Vagina (tissue), 2 donors: ENCODE results near the gene AKAP6. TPM values are rescaled to one million over a fixed set of nuclear protein-coding genes. Genes with fewer than 3 reads are reported as not detected.
A peak's percentile ranks its signal among the peaks of the same experiment; 100 is the strongest.

ENCODE experiments used
- DNase-seq, 2 donors: peaks; one replicate each; pipeline ENCODE4 v3.0.0-alpha.2; 2017; ENCODE audit errors: extremely low spot score in 2 of 2
- H3K27ac ChIP-seq: fragments of 200-600 bp; sonication (generic); one replicate; pipeline ENCODE4 v1.5.1; 2019
- H3K27me3 ChIP-seq: fragments of 200-600 bp; sonication (generic); one replicate; pipeline ENCODE4 v1.5.1; 2019
- H3K36me3 ChIP-seq, 2 donors: fragments of 200-600 bp; sonication (generic); one replicate each; pipeline ENCODE4 v1.5.1; 2017 to 2019
- H3K4me1 ChIP-seq: fragments of 200-600 bp; sonication (generic); one replicate; pipeline ENCODE4 v1.5.1; 2019
- H3K4me3 ChIP-seq, 2 donors: fragments of 200-600 bp; sonication (generic); 1 replicate in 1 of 2; 2 replicates in 1 of 2; pipeline ENCODE4 v1.5.1; 2016 to 2019
- H3K9me3 ChIP-seq: fragments of 200-600 bp; sonication (generic); one replicate; pipeline ENCODE4 v1.5.1; 2019
- CTCF ChIP-seq, 3 experiments: fragments of 450-650 bp in 2 of 3; fragments of 200-600 bp in 1 of 3; sonication (generic) in 1 of 3; IDR thresholded peaks; one replicate each; pipeline ENCODE4 v1.5.1; 2017 to 2019; ENCODE audit warnings: antibody characterized with exemption in 3 of 3, mild to moderate bottlenecking in 2 of 3, moderate library complexity in 2 of 3
- POLR2A ChIP-seq, 2 donors: fragments of 450-650 bp; IDR thresholded peaks; one replicate each; pipeline ENCODE4 v1.6.1; 2017; ENCODE audit warnings: antibody characterized with exemption in 2 of 2, mild to moderate bottlenecking in 2 of 2, moderate library complexity in 2 of 2
- POLR2AphosphoS5 ChIP-seq, 2 donors: sonication (generic); formaldehyde crosslinking; IDR thresholded peaks; one replicate each; pipeline ENCODE4 v1.9.0; 2017; ENCODE audit warnings: antibody characterized with exemption in 2 of 2, mild to moderate bottlenecking in 2 of 2, low read depth in 1 of 2; ENCODE audit not compliant: insufficient read depth in 1 of 2
- intact Hi-C: fragments of 100-400 bp; cut with DNase I; formaldehyde crosslinking; loops from one replicate; pipeline ENCODE4 v1.15.1; 2023
- total RNA-seq: library from RNA; depleted of rRNA; stranded (reverse); fragments of >200 nt; gene quantifications from one replicate; pipeline ENCODE4 v1.2.3, GENCODE V29; 2016

Gene AKAP6
- total RNA-seq, 1 donor from 2014 or later, result 3.9 TPM

DNA sequence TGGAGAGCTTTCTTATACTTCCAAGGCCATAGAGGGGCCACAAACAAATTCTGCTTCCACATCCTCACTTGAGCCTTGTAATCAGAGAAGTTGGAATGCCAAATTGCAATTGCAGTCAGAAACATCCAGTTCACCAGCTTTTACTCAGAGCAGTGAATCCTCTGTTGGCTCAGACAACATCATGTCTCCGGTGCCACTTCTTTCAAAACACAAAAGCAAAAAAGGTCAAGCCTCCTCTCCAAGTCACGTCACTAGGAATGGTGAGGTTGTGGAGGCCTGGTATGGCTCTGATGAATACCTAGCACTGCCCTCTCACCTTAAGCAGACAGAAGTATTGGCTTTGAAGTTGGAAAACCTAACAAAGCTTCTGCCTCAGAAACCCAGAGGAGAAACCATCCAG, 217.1 kb downstream of the AKAP6 start:
- no peak for TF ChIP-seq POLR2AphosphoS5 (IDR thresholded peaks at IDR 0.05; ENCODE audit: insufficient read depth in 1 of 2, low read depth in 1 of 2)
- no peak for TF ChIP-seq CTCF (IDR thresholded peaks at IDR 0.05)
- no peak for TF ChIP-seq POLR2A (IDR thresholded peaks at IDR 0.05)
- H3K36me3 ChIP-seq, result no peaks in the 10 kb centered on the region
- no peak overlapping the region for H3K27ac ChIP-seq
- H3K9me3 ChIP-seq, result no peaks in the 10 kb centered on the region
- H3K4me1 ChIP-seq, result no peaks in the 10 kb centered on the region
- DNase-seq, result no peak
- intact Hi-C loops, result no loop called here
- H3K27me3 ChIP-seq, result no peaks in the 10 kb centered on the region
- H3K4me3 ChIP-seq, result no peak overlapping the region

GRCh38 chr14:32552766-32553165, 223.7 kb downstream of the AKAP6 start:
- no peak overlapping the region for H3K27ac ChIP-seq
- no peaks in the 10 kb centered on the region for H3K27me3 ChIP-seq
- TF ChIP-seq CTCF (IDR thresholded peaks at IDR 0.05), result no peak
- no peak for TF ChIP-seq POLR2AphosphoS5 (IDR thresholded peaks at IDR 0.05; ENCODE audit: insufficient read depth in 1 of 2, low read depth in 1 of 2)
- TF ChIP-seq POLR2A (IDR thresholded peaks at IDR 0.05), result no peak
- no peak for DNase-seq
- H3K9me3 ChIP-seq, result no peaks in the 10 kb centered on the region
- no peak overlapping the region for H3K4me3 ChIP-seq
- no peaks in the 10 kb centered on the region for H3K4me1 ChIP-seq
- intact Hi-C loops, result no loop called here
- H3K36me3 ChIP-seq, result no peaks in the 10 kb centered on the region

- H3K4me1 ChIP-seq, result peaks cover under 1% of the 10 kb centered on the region
- H3K27ac ChIP-seq, result no peak overlapping the region
- intact Hi-C loops, result no loop called here
- H3K4me3 ChIP-seq, result no peak overlapping the region
- H3K27me3 ChIP-seq, result no peaks in the 10 kb centered on the region
- TF ChIP-seq POLR2A (IDR thresholded peaks at IDR 0.05), result no peak
- no peak for TF ChIP-seq POLR2AphosphoS5 (IDR thresholded peaks at IDR 0.05; ENCODE audit: insufficient read depth in 1 of 2, low read depth in 1 of 2)
- no peaks in the 10 kb centered on the region for H3K36me3 ChIP-seq
- no peaks in the 10 kb centered on the region for H3K9me3 ChIP-seq
- no peak for DNase-seq
Measured at GRCh38 chr14:32559048-32559447, 229.9 kb downstream of the AKAP6 start.

DNA sequence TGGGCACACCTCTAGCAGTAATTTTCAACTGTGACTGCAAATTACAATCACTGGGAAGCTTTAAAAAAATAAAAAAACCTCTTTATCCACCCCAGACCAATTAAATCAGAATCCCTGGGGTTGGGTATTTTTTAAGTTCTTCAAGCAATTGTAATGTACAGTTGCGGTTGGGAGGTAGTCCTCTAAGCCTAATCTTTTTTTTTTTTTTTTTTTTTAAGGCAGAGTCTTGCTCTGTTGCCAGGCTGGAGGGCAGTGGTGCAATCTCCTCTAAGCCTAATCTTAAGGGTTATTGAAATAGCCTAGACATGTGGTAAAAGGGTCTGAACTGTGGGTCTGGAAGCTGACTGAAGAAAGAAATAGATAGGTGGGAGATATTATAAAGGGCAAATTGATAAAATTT, 230.5 kb downstream of the AKAP6 start:
- intact Hi-C loops, result no loop called here
- no peak overlapping the region for H3K27ac ChIP-seq
- no peak for DNase-seq
- peaks cover 6% of the 10 kb centered on the region for H3K4me1 ChIP-seq
- no peaks in the 10 kb centered on the region for H3K9me3 ChIP-seq
- no peak for TF ChIP-seq POLR2AphosphoS5 (IDR thresholded peaks at IDR 0.05; ENCODE audit: insufficient read depth in 1 of 2, low read depth in 1 of 2)
- no peaks in the 10 kb centered on the region for H3K27me3 ChIP-seq
- no peak overlapping the region for H3K4me3 ChIP-seq
- no peaks in the 10 kb centered on the region for H3K36me3 ChIP-seq

- intact Hi-C loops, result no loop called here
- Histone ChIP-seq H3K9me3 (no peaks in the 10 kb centered on the region), H3K27ac (no peak overlapping the region), H3K4me3 (no peak overlapping the region), H3K4me1 (peaks cover 7% of the 10 kb centered on the region), H3K36me3 (no peaks in the 10 kb centered on the region), H3K27me3 (no peaks in the 10 kb centered on the region)
- DNase-seq, result no peak
- peak in 1 of 3 experiments; percentile 66 for TF ChIP-seq CTCF (IDR thresholded peaks at IDR 0.05)
- TF ChIP-seq POLR2AphosphoS5 (IDR thresholded peaks at IDR 0.05; ENCODE audit: insufficient read depth in 1 of 2, low read depth in 1 of 2), result peak in 1 of 2 donors; percentile 28
- TF ChIP-seq POLR2A (IDR thresholded peaks at IDR 0.05), result no peak
Measured at GRCh38 chr14:32560209-32560857, 231.2 kb downstream of the AKAP6 start.

DNA sequence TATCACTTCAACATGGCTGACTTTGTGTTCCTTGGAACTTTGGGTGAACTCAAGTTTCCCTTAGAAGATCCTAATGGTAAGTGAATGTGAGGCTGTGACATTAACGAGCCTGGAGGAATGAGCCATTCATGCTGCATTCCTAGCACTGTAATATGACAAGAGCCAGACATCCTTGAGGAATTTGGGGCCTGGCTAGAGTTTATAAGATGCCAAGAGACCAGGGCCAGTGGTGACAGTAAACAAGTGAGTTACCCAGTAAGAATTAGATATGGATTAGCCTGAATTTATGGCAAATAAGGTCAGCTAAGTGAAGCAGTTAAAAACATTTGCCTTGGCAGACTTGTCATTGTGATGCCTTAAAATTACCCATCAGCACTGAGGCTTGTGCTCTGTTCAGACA, 232.4 kb downstream of the AKAP6 start:
- H3K4me3 ChIP-seq, result no peak overlapping the region
- TF ChIP-seq POLR2A (IDR thresholded peaks at IDR 0.05), result no peak
- TF ChIP-seq CTCF (IDR thresholded peaks at IDR 0.05), result no peak
- no peak for TF ChIP-seq POLR2AphosphoS5 (IDR thresholded peaks at IDR 0.05; ENCODE audit: insufficient read depth in 1 of 2, low read depth in 1 of 2)
- intact Hi-C loops, result no loop called here
- peaks cover 7% of the 10 kb centered on the region for H3K4me1 ChIP-seq
- H3K27ac ChIP-seq, result no peak overlapping the region
- no peaks in the 10 kb centered on the region for H3K27me3 ChIP-seq
- H3K36me3 ChIP-seq, result no peaks in the 10 kb centered on the region
- DNase-seq, result no peak
- H3K9me3 ChIP-seq, result no peaks in the 10 kb centered on the region
